Caco-2 (cell line): ENCODE data around the gene CACNA1S. TPM values are rescaled to one million over a fixed set of nuclear protein-coding genes. Genes with fewer than 3 reads are reported as not detected.

Experiments used
- BruUV-seq: library from RNA; stranded (reverse); fragments of 400-500 nt; replicated peaks from 2 replicates; lab custom pipeline; 2021; lab: Mats Ljungman, UMichigan
- CTCF ChIA-PET: fragments of 300-600 bp; sonication (Branson Sonifier 250); formaldehyde crosslinking; loops from one replicate; lab custom pipeline; 2022; ENCODE audit warnings: antibody characterized with exemption; lab: Charles Lee
- POLR2A ChIA-PET: fragments of 300-600 bp; sonication (Branson Sonifier 250); formaldehyde crosslinking; loops from one replicate; lab custom pipeline; 2022; ENCODE audit warnings: antibody characterized with exemption; lab: Charles Lee
- DNase-seq, 2 experiments: peaks; one replicate each; pipeline versions ENCODE4 v3.0.0 to v3.0.0-alpha.2; 2020 to 2022
- H3K27me3 ChIP-seq: replicated peaks from 2 replicates; pipeline ENCODE4 v1.6.0; 2011; ENCODE audit warnings: low read length; ENCODE audit not compliant: control insufficient read depth, insufficient read depth
- H3K36me3 ChIP-seq: 2 replicates; pipeline ENCODE4 v1.5.1; 2011; ENCODE audit warnings: low read length; ENCODE audit not compliant: control insufficient read depth, insufficient read depth
- H3K4me1 ChIP-seq: fragments of 250-450 bp; sonication (Bioruptor Pico); 2 replicates; pipeline ENCODE4 v1.5.1; 2020; ENCODE audit warnings: mild to moderate bottlenecking
- H3K4me3 ChIP-seq: 2 replicates; pipeline ENCODE4 v1.5.1; 2011; ENCODE audit warnings: low read depth, mild to moderate bottlenecking, control low read depth, low read length
- H3K9me3 ChIP-seq: fragments of 250-450 bp; sonication (Bioruptor Pico); 2 replicates; pipeline ENCODE4 v1.5.1; 2020; ENCODE audit warnings: mild to moderate bottlenecking, moderate library complexity
- H3K27ac Mint-ChIP-seq: one replicate; pipeline ENCODE4 v1.8.0; 2022; ENCODE audit warnings: mixed read lengths; ENCODE audit not compliant: unreplicated experiment
- H3K27me3 Mint-ChIP-seq: one replicate; pipeline ENCODE4 v1.8.0; 2022; ENCODE audit warnings: mixed read lengths; ENCODE audit not compliant: insufficient read depth, unreplicated experiment
- H3K36me3 Mint-ChIP-seq: one replicate; pipeline ENCODE4 v1.8.0; 2022; ENCODE audit warnings: mild to moderate bottlenecking, mixed read lengths; ENCODE audit not compliant: insufficient read depth, unreplicated experiment
- H3K4me1 Mint-ChIP-seq: one replicate; pipeline ENCODE4 v1.8.0; 2022; ENCODE audit warnings: low read depth, mixed read lengths; ENCODE audit not compliant: unreplicated experiment
- H3K4me3 Mint-ChIP-seq: one replicate; pipeline ENCODE4 v1.8.0; 2022; ENCODE audit warnings: mild to moderate bottlenecking, moderate library complexity, mixed read lengths; ENCODE audit not compliant: unreplicated experiment
- H3K9me3 Mint-ChIP-seq: one replicate; pipeline ENCODE4 v1.8.0; 2022; ENCODE audit warnings: mixed read lengths; ENCODE audit not compliant: unreplicated experiment
- CTCF ChIP-seq, 2 experiments: fragments of 200-600 bp in 1 of 2; IDR thresholded peaks; 1 replicate in 1 of 2; 2 replicates in 1 of 2; pipeline versions ENCODE4 v1.5.1 to v1.8.0; 2011 to 2022; ENCODE audit warnings: antibody characterized with exemption in 1 of 2, control low read depth in 1 of 2, inconsistent platforms in 1 of 2, low read depth in 1 of 2, low read length in 1 of 2, mild to moderate bottlenecking in 1 of 2, moderate library complexity in 1 of 2; ENCODE audit not compliant: insufficient read depth in 1 of 2, severe bottlenecking in 1 of 2, unreplicated experiment in 1 of 2
- intact Hi-C: fragments of 100-400 bp; cut with micrococcal nuclease; formaldehyde crosslinking; loops from one replicate; pipeline ENCODE4 v1.10.0; 2022; ENCODE audit not compliant: unreplicated experiment
- total RNA-seq: library from RNA; stranded (reverse); gene quantifications from 2 replicates; pipeline ENCODE4 v1.2.3, GENCODE V29; 2022

Gene CACNA1S
- total RNA-seq, 1 experiment from 2014 or later = 0.07 TPM

DNA sequence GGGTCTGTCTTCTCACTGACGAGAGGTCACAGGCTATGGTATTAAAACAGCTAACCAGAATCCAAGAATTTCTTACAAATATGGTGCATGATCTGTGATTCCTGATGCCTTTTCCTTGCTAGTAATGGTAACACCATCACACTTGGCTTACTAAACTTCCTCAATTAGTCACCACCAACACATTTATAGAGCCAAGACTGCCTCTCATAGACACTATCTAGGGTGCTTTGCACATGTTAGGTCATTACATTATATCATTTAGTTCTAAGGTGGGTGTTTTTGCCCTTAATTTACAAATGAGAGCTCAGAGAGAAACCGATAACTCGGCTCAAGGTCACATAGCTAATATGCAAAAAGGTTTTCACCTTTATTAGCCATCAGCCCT lies 97.4 kb downstream of the CACNA1S start:
- Mint-ChIP-seq H3K4me3 (no peak overlapping the region), H3K27me3 (no peaks in the 10 kb centered on the region), H3K27ac (no peak overlapping the region), H3K36me3 (no peaks in the 10 kb centered on the region), H3K4me1 (peaks cover 7% of the 10 kb centered on the region), H3K9me3 (no peaks in the 10 kb centered on the region)
- no TSS peak for BruUV-seq
- intact Hi-C loops = no loop called here
- H3K4me3 ChIP-seq = no peak overlapping the region
- H3K4me1 ChIP-seq = peaks cover 5% of the 10 kb centered on the region
- no peaks in the 10 kb centered on the region for H3K36me3 ChIP-seq
- POLR2A ChIA-PET = no interaction called here
- no peaks in the 10 kb centered on the region for H3K27me3 ChIP-seq
- no peak for TF ChIP-seq CTCF (IDR thresholded peaks at IDR 0.05; ENCODE audit: insufficient read depth in 1 of 2, low read depth in 1 of 2, low read length in 1 of 2, severe bottlenecking in 1 of 2, unreplicated experiment in 1 of 2)
- DNase-seq = no peak
- no peaks in the 10 kb centered on the region for H3K9me3 ChIP-seq
- CTCF ChIA-PET = interaction anchor here (0.9 kb wide), 1 partner anchor 71 kb away, joined by 3 read pairs; no protein-coding TSS in a partner anchor

GRCh38 chr1:201013991-201014815 lies 98.0 kb downstream of the CACNA1S start:
- no TSS peak for BruUV-seq
- no peak for DNase-seq
- ChIA-PET POLR2A (no interaction called here), CTCF (interaction anchor here (0.9 kb wide), 1 partner anchor 72 kb away, joined by 3 read pairs; no protein-coding TSS in a partner anchor)
- TF ChIP-seq CTCF (IDR thresholded peaks at IDR 0.05; ENCODE audit: insufficient read depth in 1 of 2, low read depth in 1 of 2, low read length in 1 of 2, severe bottlenecking in 1 of 2, unreplicated experiment in 1 of 2) = no peak
- no peaks in the 10 kb centered on the region for H3K36me3 ChIP-seq
- intact Hi-C loops = no loop called here
- H3K9me3 ChIP-seq = no peaks in the 10 kb centered on the region
- H3K36me3 Mint-ChIP-seq = no peaks in the 10 kb centered on the region
- H3K27ac Mint-ChIP-seq = no peak overlapping the region
- no peaks in the 10 kb centered on the region for H3K9me3 Mint-ChIP-seq
- H3K27me3 ChIP-seq = no peaks in the 10 kb centered on the region
- H3K4me1 Mint-ChIP-seq = peaks cover under 1% of the 10 kb centered on the region
- no peaks in the 10 kb centered on the region for H3K27me3 Mint-ChIP-seq
- peaks cover under 1% of the 10 kb centered on the region; the same call in 1 of the 2 replicates for H3K4me1 ChIP-seq
- H3K4me3 Mint-ChIP-seq = no peak overlapping the region
- no peak overlapping the region for H3K4me3 ChIP-seq

GRCh38 chr1:201013031-201013485 lies 99.2 kb downstream of the CACNA1S start:
- no peaks in the 10 kb centered on the region for H3K27me3 ChIP-seq
- ChIA-PET CTCF (no interaction called here), POLR2A (interaction anchor here (0.7 kb wide), 1 partner anchor 8 kb away, joined by 3 read pairs; no protein-coding TSS in a partner anchor)
- no peak for TF ChIP-seq CTCF (IDR thresholded peaks at IDR 0.05; ENCODE audit: insufficient read depth in 1 of 2, low read depth in 1 of 2, low read length in 1 of 2, severe bottlenecking in 1 of 2, unreplicated experiment in 1 of 2)
- H3K4me1 Mint-ChIP-seq = no peaks in the 10 kb centered on the region
- DNase-seq = no peak
- no peaks in the 10 kb centered on the region for H3K4me1 ChIP-seq
- no peaks in the 10 kb centered on the region for H3K36me3 Mint-ChIP-seq
- intact Hi-C loops = no loop called here
- no peaks in the 10 kb centered on the region for H3K36me3 ChIP-seq
- H3K9me3 Mint-ChIP-seq = no peaks in the 10 kb centered on the region
- no peaks in the 10 kb centered on the region for H3K27me3 Mint-ChIP-seq
- no peak overlapping the region for H3K4me3 Mint-ChIP-seq
- no peaks in the 10 kb centered on the region for H3K9me3 ChIP-seq
- no peak overlapping the region for H3K4me3 ChIP-seq
- no peak overlapping the region for H3K27ac Mint-ChIP-seq
- BruUV-seq = no TSS peak
